Stimulated activated CD8-positive, alpha-beta memory T cell treated with anti-CD3 and anti-CD28 coated beads, Interleukin-15, amount 100 ng/mL, for 48 hours (primary cell): ENCODE data around the gene ZC3H8.

Source experiments
- DNase-seq, 2 donors: peaks; one replicate each; pipeline ENCODE4 v3.0.0-alpha.2; 2020; ENCODE audit warnings: low read depth in 2 of 2

Gene ZC3H8

DNA sequence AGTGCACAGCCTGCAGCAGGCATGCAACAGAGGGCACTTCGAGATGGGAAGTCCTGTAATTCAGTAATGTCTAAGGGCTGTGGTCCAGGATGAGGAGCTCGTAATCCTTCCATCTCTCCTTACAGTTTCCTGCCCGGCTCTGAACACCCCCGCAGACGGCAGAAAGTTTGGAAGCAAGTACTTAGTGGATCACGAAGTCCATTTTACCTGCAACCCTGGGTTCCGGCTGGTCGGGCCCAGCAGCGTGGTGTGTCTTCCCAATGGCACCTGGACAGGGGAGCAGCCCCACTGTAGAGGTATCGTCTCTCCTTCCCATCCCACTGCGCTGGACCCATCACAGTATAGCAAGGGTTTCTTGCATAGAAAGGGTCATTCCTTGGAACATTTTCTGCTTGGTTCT is 90.0 kb downstream of the ZC3H8 start:
- no peak for DNase-seq

DNA sequence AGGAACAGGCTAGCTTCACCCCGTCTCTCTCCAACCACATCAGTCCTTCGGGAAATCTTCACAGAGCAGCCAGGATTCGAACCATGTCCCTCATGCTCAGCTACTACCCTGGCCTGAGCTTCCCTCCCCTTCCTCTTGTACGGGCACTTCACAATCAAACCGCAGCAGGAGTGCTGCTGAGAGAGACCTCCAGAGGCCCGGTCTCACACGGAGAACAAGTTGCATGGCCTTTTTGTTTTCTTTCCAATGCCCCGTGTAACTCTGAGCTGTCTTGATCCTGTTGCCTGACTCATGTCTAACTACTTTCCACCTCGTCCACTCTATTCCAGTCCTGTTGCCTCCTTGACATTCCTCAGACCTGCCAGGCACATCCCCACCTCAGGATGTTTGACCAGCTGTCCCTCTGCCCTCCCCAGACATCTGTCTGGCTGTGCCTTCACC is 91.3 kb downstream of the ZC3H8 start:
- no peak for DNase-seq

DNA sequence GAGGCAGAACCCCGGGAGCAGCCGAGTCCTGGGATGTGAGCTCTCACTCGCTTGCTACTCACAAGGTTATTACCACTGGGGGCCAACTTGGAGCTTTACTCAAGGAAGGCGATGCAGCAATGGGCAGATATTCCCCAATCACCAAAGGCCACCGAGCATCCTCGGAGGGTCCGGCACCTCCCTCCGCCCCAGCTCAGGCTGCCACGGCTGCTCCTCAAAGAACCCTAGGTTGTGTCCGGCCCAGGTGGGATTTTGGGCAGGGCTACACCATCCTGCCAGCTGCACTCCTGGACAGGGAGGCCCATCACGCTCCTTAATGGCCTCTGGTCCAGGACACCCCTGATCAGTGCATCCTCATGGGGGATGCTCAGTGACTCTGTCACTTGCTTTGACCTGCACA is 91.9 kb downstream of the ZC3H8 start:
- no peak for DNase-seq

GRCh38 chr2:112162341-112162740 is 92.5 kb downstream of the ZC3H8 start:
- DNase-seq: no peak
